ENCODE measurements around the gene ATP1B1. TPM values are rescaled to one million over a fixed set of nuclear protein-coding genes. Genes with fewer than 3 reads are reported as not detected.

The ATP1B1 gene
- total RNA-seq, 1 experiment from 2014 or later, result 40.7 TPM

DNA sequence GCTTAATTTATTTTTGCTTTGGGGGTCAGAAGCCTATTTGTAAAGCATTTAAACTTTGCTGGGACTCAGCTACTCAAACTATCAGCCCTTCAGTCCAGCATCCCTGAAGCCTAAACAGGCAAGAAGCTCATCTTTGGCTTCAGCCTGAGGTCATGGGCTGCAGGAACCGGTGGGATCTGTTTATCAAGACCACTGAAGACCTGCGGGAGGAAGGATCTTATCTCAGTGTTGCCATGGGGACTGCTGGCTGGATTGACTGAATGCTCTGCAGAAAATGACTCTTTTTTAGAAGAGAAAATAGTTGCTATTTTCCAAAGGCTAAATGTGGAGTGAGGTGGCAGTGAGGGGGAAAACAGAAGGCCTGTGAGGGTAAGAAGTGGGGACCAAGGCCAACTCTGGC lies 20.6 kb upstream of the ATP1B1 start:
- TF ChIP-seq NFATC4 (CRISPR knock-in tag; IDR thresholded peaks at IDR 0.05) (no peak), KAT7 (CRISPR knock-in tag; IDR thresholded peaks at IDR 0.05; ENCODE audit: borderline replicate concordance) (no peak), RELA (CRISPR knock-in tag; IDR thresholded peaks at IDR 0.05; ENCODE audit: borderline replicate concordance) (no peak), MYBL2 (CRISPR knock-in tag; IDR thresholded peaks at IDR 0.05) (no peak), ZBTB21 (CRISPR knock-in tag; IDR thresholded peaks at IDR 0.05; ENCODE audit: borderline replicate concordance) (no peak), ZNF671 (CRISPR knock-in tag; IDR thresholded peaks at IDR 0.05) (no peak), NR2C2 (CRISPR knock-in tag; IDR thresholded peaks at IDR 0.05) (no peak)
- TF ChIP-seq, protein P1, sequence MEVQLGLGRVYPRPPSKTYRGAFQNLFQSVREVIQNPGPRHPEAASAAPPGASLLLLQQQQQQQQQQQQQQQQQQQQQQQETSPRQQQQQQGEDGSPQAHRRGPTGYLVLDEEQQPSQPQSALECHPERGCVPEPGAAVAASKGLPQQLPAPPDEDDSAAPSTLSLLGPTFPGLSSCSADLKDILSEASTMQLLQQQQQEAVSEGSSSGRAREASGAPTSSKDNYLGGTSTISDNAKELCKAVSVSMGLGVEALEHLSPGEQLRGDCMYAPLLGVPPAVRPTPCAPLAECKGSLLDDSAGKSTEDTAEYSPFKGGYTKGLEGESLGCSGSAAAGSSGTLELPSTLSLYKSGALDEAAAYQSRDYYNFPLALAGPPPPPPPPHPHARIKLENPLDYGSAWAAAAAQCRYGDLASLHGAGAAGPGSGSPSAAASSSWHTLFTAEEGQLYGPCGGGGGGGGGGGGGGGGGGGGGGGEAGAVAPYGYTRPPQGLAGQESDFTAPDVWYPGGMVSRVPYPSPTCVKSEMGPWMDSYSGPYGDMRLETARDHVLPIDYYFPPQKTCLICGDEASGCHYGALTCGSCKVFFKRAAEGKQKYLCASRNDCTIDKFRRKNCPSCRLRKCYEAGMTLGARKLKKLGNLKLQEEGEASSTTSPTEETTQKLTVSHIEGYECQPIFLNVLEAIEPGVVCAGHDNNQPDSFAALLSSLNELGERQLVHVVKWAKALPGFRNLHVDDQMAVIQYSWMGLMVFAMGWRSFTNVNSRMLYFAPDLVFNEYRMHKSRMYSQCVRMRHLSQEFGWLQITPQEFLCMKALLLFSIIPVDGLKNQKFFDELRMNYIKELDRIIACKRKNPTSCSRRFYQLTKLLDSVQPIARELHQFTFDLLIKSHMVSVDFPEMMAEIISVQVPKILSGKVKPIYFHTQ (CRISPR knock-in tag; IDR thresholded peaks at IDR 0.05), result no peak
- TF ChIP-seq, protein P2, sequence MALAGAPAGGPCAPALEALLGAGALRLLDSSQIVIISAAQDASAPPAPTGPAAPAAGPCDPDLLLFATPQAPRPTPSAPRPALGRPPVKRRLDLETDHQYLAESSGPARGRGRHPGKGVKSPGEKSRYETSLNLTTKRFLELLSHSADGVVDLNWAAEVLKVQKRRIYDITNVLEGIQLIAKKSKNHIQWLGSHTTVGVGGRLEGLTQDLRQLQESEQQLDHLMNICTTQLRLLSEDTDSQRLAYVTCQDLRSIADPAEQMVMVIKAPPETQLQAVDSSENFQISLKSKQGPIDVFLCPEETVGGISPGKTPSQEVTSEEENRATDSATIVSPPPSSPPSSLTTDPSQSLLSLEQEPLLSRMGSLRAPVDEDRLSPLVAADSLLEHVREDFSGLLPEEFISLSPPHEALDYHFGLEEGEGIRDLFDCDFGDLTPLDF (CRISPR knock-in tag; IDR thresholded peaks at IDR 0.05), result no peak
- TF ChIP-seq, protein P3, sequence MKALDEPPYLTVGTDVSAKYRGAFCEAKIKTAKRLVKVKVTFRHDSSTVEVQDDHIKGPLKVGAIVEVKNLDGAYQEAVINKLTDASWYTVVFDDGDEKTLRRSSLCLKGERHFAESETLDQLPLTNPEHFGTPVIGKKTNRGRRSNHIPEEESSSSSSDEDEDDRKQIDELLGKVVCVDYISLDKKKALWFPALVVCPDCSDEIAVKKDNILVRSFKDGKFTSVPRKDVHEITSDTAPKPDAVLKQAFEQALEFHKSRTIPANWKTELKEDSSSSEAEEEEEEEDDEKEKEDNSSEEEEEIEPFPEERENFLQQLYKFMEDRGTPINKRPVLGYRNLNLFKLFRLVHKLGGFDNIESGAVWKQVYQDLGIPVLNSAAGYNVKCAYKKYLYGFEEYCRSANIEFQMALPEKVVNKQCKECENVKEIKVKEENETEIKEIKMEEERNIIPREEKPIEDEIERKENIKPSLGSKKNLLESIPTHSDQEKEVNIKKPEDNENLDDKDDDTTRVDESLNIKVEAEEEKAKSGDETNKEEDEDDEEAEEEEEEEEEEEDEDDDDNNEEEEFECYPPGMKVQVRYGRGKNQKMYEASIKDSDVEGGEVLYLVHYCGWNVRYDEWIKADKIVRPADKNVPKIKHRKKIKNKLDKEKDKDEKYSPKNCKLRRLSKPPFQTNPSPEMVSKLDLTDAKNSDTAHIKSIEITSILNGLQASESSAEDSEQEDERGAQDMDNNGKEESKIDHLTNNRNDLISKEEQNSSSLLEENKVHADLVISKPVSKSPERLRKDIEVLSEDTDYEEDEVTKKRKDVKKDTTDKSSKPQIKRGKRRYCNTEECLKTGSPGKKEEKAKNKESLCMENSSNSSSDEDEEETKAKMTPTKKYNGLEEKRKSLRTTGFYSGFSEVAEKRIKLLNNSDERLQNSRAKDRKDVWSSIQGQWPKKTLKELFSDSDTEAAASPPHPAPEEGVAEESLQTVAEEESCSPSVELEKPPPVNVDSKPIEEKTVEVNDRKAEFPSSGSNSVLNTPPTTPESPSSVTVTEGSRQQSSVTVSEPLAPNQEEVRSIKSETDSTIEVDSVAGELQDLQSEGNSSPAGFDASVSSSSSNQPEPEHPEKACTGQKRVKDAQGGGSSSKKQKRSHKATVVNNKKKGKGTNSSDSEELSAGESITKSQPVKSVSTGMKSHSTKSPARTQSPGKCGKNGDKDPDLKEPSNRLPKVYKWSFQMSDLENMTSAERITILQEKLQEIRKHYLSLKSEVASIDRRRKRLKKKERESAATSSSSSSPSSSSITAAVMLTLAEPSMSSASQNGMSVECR (CRISPR knock-in tag; IDR thresholded peaks at IDR 0.05; ENCODE audit: borderline replicate concordance), result no peak
- ChIA-PET POLR2A (no interaction called here), CTCF (interaction anchor here (0.6 kb wide), 1 partner anchor 14 kb away, joined by 3 read pairs; no protein-coding TSS in a partner anchor)
- no peak overlapping the region for H3K27ac Mint-ChIP-seq
- no peak overlapping the region for H3K4me3 Mint-ChIP-seq
- peaks cover 7% of the 10 kb centered on the region for H3K4me1 Mint-ChIP-seq
- no peaks in the 10 kb centered on the region for H3K9me3 Mint-ChIP-seq
- no peaks in the 10 kb centered on the region for H3K27me3 Mint-ChIP-seq (ENCODE audit: low read depth)
- H3K36me3 Mint-ChIP-seq, result no peaks in the 10 kb centered on the region
- ATAC-seq (no peak), DNase-seq (ENCODE audit: low spot score) (no peak)

DNA sequence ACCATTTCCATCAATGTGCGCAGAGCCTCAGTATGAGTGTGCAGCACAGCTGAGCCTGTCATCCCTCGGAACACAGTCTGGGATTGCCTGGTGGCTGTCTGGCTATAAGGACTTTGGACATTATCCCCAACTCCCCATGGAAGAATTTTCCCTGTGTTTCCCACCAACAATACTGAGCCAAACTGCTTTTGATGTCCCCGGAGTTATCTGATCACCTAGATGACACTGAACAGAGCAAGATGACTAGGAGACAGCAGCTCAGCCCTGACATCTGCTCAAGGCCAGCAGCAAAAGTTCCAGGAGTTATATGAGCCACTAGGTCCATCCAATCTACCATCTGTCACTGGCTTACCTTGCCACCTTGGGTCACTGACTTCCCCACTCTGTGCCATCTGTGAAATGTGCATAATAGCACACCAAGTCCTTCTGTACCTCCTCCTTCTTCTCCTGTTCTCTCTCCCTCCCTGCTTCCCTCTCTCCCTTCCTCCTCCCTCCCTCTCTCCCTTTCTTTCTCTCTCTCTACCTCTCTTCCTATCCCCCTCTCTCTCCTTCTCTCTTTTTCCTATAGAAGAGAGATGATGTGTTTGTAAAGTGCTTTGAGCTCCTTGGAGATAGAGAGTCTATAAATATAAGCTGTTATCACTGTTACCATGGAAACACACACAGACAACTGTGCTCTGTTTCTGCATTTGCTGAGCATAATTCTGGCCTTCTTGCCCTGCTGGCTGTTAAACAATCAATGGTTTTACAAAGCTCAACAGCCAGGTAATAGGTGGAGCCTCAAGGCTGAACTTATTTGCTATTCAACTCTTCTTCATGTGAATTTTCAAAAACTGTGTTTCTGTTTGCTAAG lies 19.7 kb upstream of the ATP1B1 start:
- no peaks in the 10 kb centered on the region for H3K9me3 Mint-ChIP-seq
- no peaks in the 10 kb centered on the region for H3K27me3 Mint-ChIP-seq (ENCODE audit: low read depth)
- no peak overlapping the region for H3K4me3 Mint-ChIP-seq
- ATAC-seq (no peak), DNase-seq (ENCODE audit: low spot score) (no peak)
- peaks cover 7% of the 10 kb centered on the region for H3K4me1 Mint-ChIP-seq
- CTCF ChIA-PET, result no interaction called here
- no peak overlapping the region for H3K27ac Mint-ChIP-seq
- TF ChIP-seq, protein P4, sequence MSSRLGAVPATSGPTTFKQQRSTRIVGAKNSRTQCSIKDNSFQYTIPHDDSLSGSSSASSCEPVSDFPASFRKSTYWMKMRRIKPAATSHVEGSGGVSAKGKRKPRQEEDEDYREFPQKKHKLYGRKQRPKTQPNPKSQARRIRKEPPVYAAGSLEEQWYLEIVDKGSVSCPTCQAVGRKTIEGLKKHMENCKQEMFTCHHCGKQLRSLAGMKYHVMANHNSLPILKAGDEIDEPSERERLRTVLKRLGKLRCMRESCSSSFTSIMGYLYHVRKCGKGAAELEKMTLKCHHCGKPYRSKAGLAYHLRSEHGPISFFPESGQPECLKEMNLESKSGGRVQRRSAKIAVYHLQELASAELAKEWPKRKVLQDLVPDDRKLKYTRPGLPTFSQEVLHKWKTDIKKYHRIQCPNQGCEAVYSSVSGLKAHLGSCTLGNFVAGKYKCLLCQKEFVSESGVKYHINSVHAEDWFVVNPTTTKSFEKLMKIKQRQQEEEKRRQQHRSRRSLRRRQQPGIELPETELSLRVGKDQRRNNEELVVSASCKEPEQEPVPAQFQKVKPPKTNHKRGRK (CRISPR knock-in tag; IDR thresholded peaks at IDR 0.05; ENCODE audit: borderline replicate concordance), result no peak
- TF ChIP-seq JUN (CRISPR knock-in tag; IDR thresholded peaks at IDR 0.05) (no peak), NFYB (CRISPR knock-in tag; conservative IDR thresholded peaks at IDR 0.05; ENCODE audit: low read depth) (no peak), NFE2L1 (CRISPR knock-in tag; IDR thresholded peaks at IDR 0.05) (no peak)
- TF ChIP-seq, protein P5, sequence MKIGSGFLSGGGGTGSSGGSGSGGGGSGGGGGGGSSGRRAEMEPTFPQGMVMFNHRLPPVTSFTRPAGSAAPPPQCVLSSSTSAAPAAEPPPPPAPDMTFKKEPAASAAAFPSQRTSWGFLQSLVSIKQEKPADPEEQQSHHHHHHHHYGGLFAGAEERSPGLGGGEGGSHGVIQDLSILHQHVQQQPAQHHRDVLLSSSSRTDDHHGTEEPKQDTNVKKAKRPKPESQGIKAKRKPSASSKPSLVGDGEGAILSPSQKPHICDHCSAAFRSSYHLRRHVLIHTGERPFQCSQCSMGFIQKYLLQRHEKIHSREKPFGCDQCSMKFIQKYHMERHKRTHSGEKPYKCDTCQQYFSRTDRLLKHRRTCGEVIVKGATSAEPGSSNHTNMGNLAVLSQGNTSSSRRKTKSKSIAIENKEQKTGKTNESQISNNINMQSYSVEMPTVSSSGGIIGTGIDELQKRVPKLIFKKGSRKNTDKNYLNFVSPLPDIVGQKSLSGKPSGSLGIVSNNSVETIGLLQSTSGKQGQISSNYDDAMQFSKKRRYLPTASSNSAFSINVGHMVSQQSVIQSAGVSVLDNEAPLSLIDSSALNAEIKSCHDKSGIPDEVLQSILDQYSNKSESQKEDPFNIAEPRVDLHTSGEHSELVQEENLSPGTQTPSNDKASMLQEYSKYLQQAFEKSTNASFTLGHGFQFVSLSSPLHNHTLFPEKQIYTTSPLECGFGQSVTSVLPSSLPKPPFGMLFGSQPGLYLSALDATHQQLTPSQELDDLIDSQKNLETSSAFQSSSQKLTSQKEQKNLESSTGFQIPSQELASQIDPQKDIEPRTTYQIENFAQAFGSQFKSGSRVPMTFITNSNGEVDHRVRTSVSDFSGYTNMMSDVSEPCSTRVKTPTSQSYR (CRISPR knock-in tag; IDR thresholded peaks at IDR 0.05), result no peak
- H3K36me3 Mint-ChIP-seq, result no peaks in the 10 kb centered on the region
- POLR2A ChIA-PET, result no interaction called here

Data from WTC11 (cell line).